A673 (cell line): ENCODE measurements around the gene EFHC1. TPM values are rescaled to one million over a fixed set of nuclear protein-coding genes. Genes with fewer than 3 reads are reported as not detected.

Source experiments
- BruUV-seq: library from RNA; stranded (reverse); fragments of 400-500 nt; replicated peaks from 2 replicates; lab custom pipeline; 2021; lab: Mats Ljungman, UMichigan
- CTCF ChIA-PET: fragments of 300-600 bp; sonication (Branson Sonifier 250); formaldehyde crosslinking; loops from one replicate; lab custom pipeline; 2022; ENCODE audit warnings: antibody characterized with exemption; lab: Charles Lee
- POLR2A ChIA-PET: fragments of 300-600 bp; sonication (Branson Sonifier 250); formaldehyde crosslinking; loops from one replicate; lab custom pipeline; 2022; ENCODE audit warnings: antibody characterized with exemption; ENCODE audit not compliant: low non-redundant PET; lab: Charles Lee
- DNase-seq: peaks from one replicate; pipeline ENCODE4 v3.0.0-alpha.2; 2015; ENCODE audit warnings: low spot score
- H3K27ac ChIP-seq: fragments of 200-600 bp; sonication (generic); 2 replicates; pipeline ENCODE4 v1.5.1; 2016; ENCODE audit warnings: mixed run types, low read depth, mild to moderate bottlenecking, mixed read lengths, antibody characterized with exemption, low read length; ENCODE audit not compliant: poor library complexity, severe bottlenecking
- H3K27me3 ChIP-seq: fragments of 200-600 bp; sonication (generic); replicated peaks from 2 replicates; pipeline ENCODE4 v1.6.1; 2017; ENCODE audit warnings: mixed run types, low read depth, mild to moderate bottlenecking, mixed read lengths, antibody characterized with exemption, low read length; ENCODE audit not compliant: insufficient read depth, poor library complexity
- H3K36me3 ChIP-seq: fragments of 200-600 bp; sonication (generic); 2 replicates; pipeline ENCODE4 v1.6.1; 2016; ENCODE audit warnings: mixed run types, mild to moderate bottlenecking, mixed read lengths, antibody characterized with exemption, low read length; ENCODE audit not compliant: insufficient read depth, poor library complexity, severe bottlenecking
- H3K4me1 ChIP-seq: fragments of 200-600 bp; sonication (generic); 2 replicates; pipeline ENCODE4 v1.6.1; 2017; ENCODE audit warnings: mixed run types, mild to moderate bottlenecking, mixed read lengths, antibody characterized with exemption, low read length; ENCODE audit not compliant: insufficient read depth, poor library complexity, severe bottlenecking
- H3K4me3 ChIP-seq: fragments of 200-600 bp; sonication (generic); 2 replicates; pipeline ENCODE4 v1.5.1; 2016; ENCODE audit warnings: low read depth, mixed run types, mild to moderate bottlenecking, mixed read lengths, low read length; ENCODE audit not compliant: poor library complexity, severe bottlenecking
- H3K9me3 ChIP-seq: fragments of 200-600 bp; sonication (generic); 2 replicates; pipeline ENCODE4 v1.6.1; 2016; ENCODE audit warnings: mixed run types, low read depth, mild to moderate bottlenecking, mixed read lengths, antibody characterized with exemption, low read length; ENCODE audit not compliant: poor library complexity, severe bottlenecking
- CTCF ChIP-seq: fragments of 300-800, 200-600 bp; sonication (generic); conservative IDR thresholded peaks from 2 replicates; pipeline ENCODE4 v1.5.1; 2017; ENCODE audit warnings: low read depth, mild to moderate bottlenecking, antibody characterized with exemption, low read length, moderate library complexity, mixed read lengths
- EZH2 ChIP-seq: fragments of 200-600 bp; sonication (generic); IDR thresholded peaks from 2 replicates; pipeline ENCODE4 v1.6.1; 2017; ENCODE audit warnings: borderline replicate concordance, low read depth, mild to moderate bottlenecking, mixed read lengths, antibody characterized with exemption, low read length; ENCODE audit not compliant: poor library complexity, severe bottlenecking
- intact Hi-C: fragments of 100-400 bp; cut with micrococcal nuclease; formaldehyde crosslinking; loops from one replicate; pipeline ENCODE4 v1.10.0; 2022; ENCODE audit not compliant: unreplicated experiment
- total RNA-seq: library from RNA; stranded (reverse); gene quantifications from 2 replicates; pipeline ENCODE4 v1.2.3, GENCODE V29; 2021

The EFHC1 gene
- total RNA-seq, 1 experiment from 2014 or later = 16.9 TPM

- TF ChIP-seq CTCF (no peak), EZH2 (no peak)
- Histone ChIP-seq H3K9me3 (no peaks in the 10 kb centered on the region), H3K27me3 (no peaks in the 10 kb centered on the region), H3K4me3 (no peak overlapping the region), H3K36me3 (no peaks in the 10 kb centered on the region), H3K4me1 (no peaks in the 10 kb centered on the region), H3K27ac (no peak overlapping the region)
- no TSS peak for BruUV-seq
- DNase-seq = no peak
- ChIA-PET POLR2A (no interaction called here), CTCF (no interaction called here)
- intact Hi-C loops = no loop called here
These were observed 9.2 kb upstream of the EFHC1 start for GRCh38 chr6:52410979-52411378.

DNA sequence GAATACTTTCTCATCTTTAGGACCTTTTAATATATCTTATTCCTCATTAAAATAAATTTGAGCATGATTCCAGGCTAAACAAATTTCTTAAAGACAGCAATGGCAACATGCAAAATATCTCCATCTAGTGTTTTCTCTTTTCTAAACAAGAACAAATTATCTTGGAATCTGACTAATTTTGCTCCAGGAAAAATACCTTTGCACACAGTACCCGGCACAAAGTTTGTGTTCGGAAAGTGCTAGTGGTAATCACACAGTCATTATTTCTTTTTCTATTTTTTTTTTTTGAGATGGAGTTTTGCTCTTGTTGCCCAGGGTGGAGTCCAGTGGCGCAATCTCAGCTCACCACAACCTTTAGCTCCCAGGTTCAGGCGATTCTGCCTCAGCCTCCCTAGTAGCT is 8.2 kb upstream of the EFHC1 start:
- ChIA-PET POLR2A (no interaction called here), CTCF (no interaction called here)
- no peaks in the 10 kb centered on the region for H3K27me3 ChIP-seq

DNA sequence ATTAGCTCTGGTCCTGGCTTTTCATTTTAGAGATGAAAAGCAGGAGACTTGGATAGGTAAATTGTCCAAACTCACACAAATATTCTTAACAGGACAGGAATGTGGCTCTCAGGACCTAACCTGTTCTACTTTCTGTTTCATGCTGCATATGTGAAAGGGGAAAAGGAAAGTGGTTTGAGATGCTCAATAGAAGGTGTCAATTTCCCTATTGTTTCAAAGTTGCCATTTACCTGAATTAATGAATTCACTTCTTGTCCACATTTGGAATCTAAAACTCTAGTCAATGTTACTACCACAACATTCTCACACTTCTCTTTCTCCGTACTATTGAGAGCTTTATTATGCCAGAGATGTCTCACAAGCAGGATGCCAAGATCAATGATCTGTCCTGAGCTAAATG is 4.8 kb upstream of the EFHC1 start:
- no peak overlapping the region for H3K4me3 ChIP-seq
- ChIA-PET POLR2A (no interaction called here), CTCF (no interaction called here)
- BruUV-seq = no TSS peak
- TF ChIP-seq CTCF (no peak), EZH2 (no peak)
- no peaks in the 10 kb centered on the region for H3K27me3 ChIP-seq
- peaks cover 25% of the 10 kb centered on the region for H3K4me1 ChIP-seq
- no peak for DNase-seq
- no peak overlapping the region for H3K27ac ChIP-seq
- H3K36me3 ChIP-seq = no peaks in the 10 kb centered on the region
- H3K9me3 ChIP-seq = no peaks in the 10 kb centered on the region
- intact Hi-C loops = no loop called here

More for the DNA sequence above, 8.2 kb upstream of the EFHC1 start:
- TF ChIP-seq CTCF (no peak), EZH2 (no peak)
- BruUV-seq = no TSS peak
- H3K9me3 ChIP-seq = no peaks in the 10 kb centered on the region
- DNase-seq = no peak
- no peak overlapping the region for H3K4me3 ChIP-seq
- peaks cover 8% of the 10 kb centered on the region for H3K4me1 ChIP-seq
- no peak overlapping the region for H3K27ac ChIP-seq
- intact Hi-C loops = no loop called here
- H3K36me3 ChIP-seq = no peaks in the 10 kb centered on the region
